NCI-H2196 treated with DMSO at 0.1 percent for 48 hours (cell line): ENCODE measurements around the gene MINK1.
A peak's percentile ranks its signal among the peaks of the same experiment; 100 is the strongest.

Experiments
- DNase-seq: peaks from one replicate; lab custom pipeline; 2025; ENCODE audit not compliant: unreplicated experiment; lab: John Stamatoyannopoulos, UW

The MINK1 gene

GRCh38 chr17:4833178-4833940 is at the start of gene MINK1:
TSS of gene MINK1 (plus strand) at chr17:4833340. CDS start at chr17:4833584, 244 bp downstream.
- peak; percentile 53 for DNase-seq

- no peak for DNase-seq
Observed at GRCh38 chr17:4785311-4786105, 47.6 kb upstream of the MINK1 start.

GRCh38 chr17:4786106-4786511 is 47.0 kb upstream of the MINK1 start, which contains the start of gene VMO1:
TSS of gene VMO1 (minus strand) at chr17:4786364. CDS start at chr17:4786352, 12 bp downstream.
- DNase-seq = no peak

- no peak for DNase-seq
Observed at GRCh38 chr17:4786516-4786915, 46.6 kb upstream of the MINK1 start.

GRCh38 chr17:4788159-4788806 is 44.9 kb upstream of the MINK1 start:
- no peak for DNase-seq

GRCh38 chr17:4788807-4789700 is 44.1 kb upstream of the MINK1 start, which contains the start of gene GLTPD2:
TSS of gene GLTPD2 (plus strand) at chr17:4788964. CDS start at chr17:4789012, 48 bp downstream.
- DNase-seq = no peak

GRCh38 chr17:4789701-4789950 is 43.5 kb upstream of the MINK1 start:
- no peak for DNase-seq

- DNase-seq = peak; percentile 34
Observed at GRCh38 chr17:4789951-4790704, 43.0 kb upstream of the MINK1 start.

GRCh38 chr17:4790705-4791088 is 42.4 kb upstream of the MINK1 start:
- no peak for DNase-seq

GRCh38 chr17:4795168-4795567 is 38.0 kb upstream of the MINK1 start:
- no peak for DNase-seq

GRCh38 chr17:4796552-4796920 is 36.6 kb upstream of the MINK1 start:
- DNase-seq = no peak

GRCh38 chr17:4800462-4801196 is 32.5 kb upstream of the MINK1 start:
- DNase-seq = peak; percentile 45

GRCh38 chr17:4802228-4802627 is 30.9 kb upstream of the MINK1 start, which contains the start of gene C17orf114:
TSS of gene C17orf114 (minus strand) at chr17:4802328.
- no peak for DNase-seq

GRCh38 chr17:4806456-4806776 is 26.7 kb upstream of the MINK1 start:
- DNase-seq = no peak

- DNase-seq = peak; percentile 52
Observed at GRCh38 chr17:4806777-4807604, 26.1 kb upstream of the MINK1 start, which contains the start of gene PLD2. TSS of gene PLD2 (plus strand) at chr17:4807152. CDS start at chr17:4807773, 621 bp downstream.

- no peak for DNase-seq
Observed at GRCh38 chr17:4807605-4808377, 25.3 kb upstream of the MINK1 start.

GRCh38 chr17:4808378-4808767 is 24.8 kb upstream of the MINK1 start:
- DNase-seq = peak; percentile 1
